HCT116 (cell line): ENCODE data around the gene PKN1. TPM values are rescaled to one million over a fixed set of nuclear protein-coding genes. Genes with fewer than 3 reads are reported as not detected.

Source experiments
- ATAC-seq: fragments of 200-7000 bp; cut with Tn5 transposase; 2 replicates; pipeline ENCODE4 v1.9.1; 2020; ENCODE audit warnings: mild to moderate bottlenecking, moderate library complexity
- BruUV-seq: library from RNA; stranded (reverse); fragments of 400-500 nt; replicated peaks from 2 replicates; lab custom pipeline; 2021; lab: Mats Ljungman, UMichigan
- CTCF ChIA-PET: fragments of 300-600 bp; sonication (Branson Sonifier 250); formaldehyde crosslinking; loops from one replicate; lab custom pipeline; 2021; ENCODE audit warnings: antibody characterized with exemption; lab: Charles Lee
- POLR2A ChIA-PET: fragments of 300-600, 350-600 bp; sonication (Branson Sonifier 250); formaldehyde crosslinking; loops from one replicate; lab custom pipeline; 2021; ENCODE audit warnings: antibody characterized with exemption; lab: Charles Lee
- RAD21 ChIA-PET, 2 experiments: fragments of 300-600 bp; sonication (Branson Sonifier 250); formaldehyde crosslinking; loops; one replicate each; lab custom pipeline; 2023; ENCODE audit warnings: low total read pairs in 2 of 2; ENCODE audit not compliant: uncharacterized antibody in 2 of 2, unreplicated experiment in 2 of 2, low non-redundant PET in 1 of 2; lab: Charles Lee
- DNase-seq: peaks from one replicate; pipeline ENCODE4 v3.0.0-alpha.2; 2010; ENCODE audit warnings: low read depth, low spot score
- H2AFZ ChIP-seq: fragments of 200-600 bp; shearing (Covaris generic), sonication (generic); 2 replicates; pipeline ENCODE4 v1.6.1; 2017; ENCODE audit warnings: low read depth, mixed run types, mixed read lengths, antibody characterized with exemption, low read length; ENCODE audit not compliant: poor library complexity, severe bottlenecking
- H3K27ac ChIP-seq: 2 replicates; pipeline ENCODE4 v1.5.1; 2012; ENCODE audit warnings: low read depth, low read length
- H3K27me3 ChIP-seq: fragments of 200-600 bp; sonication (generic); 2 replicates; pipeline ENCODE4 v1.6.1; 2016; ENCODE audit warnings: mixed run types, low read length, mixed read lengths; ENCODE audit not compliant: insufficient read depth
- H3K36me3 ChIP-seq, 2 experiments: fragments of 200-500 bp in 1 of 2; fragments of 200-600 bp in 1 of 2; sonication (Bioruptor generic) in 1 of 2; sonication (generic) in 1 of 2; 2 replicates each; pipeline versions ENCODE4 v1.5.1 to v1.6.1; 2014 to 2016; ENCODE audit warnings: low read length in 2 of 2, inconsistent platforms in 1 of 2, mixed read lengths in 1 of 2, mixed run types in 1 of 2; ENCODE audit not compliant: insufficient read depth in 2 of 2, control insufficient read depth in 1 of 2
- H3K4me1 ChIP-seq, 2 experiments: fragments of 200-600 bp in 1 of 2; sonication (generic) in 1 of 2; 2 replicates each; pipeline versions ENCODE4 v1.5.1 to v1.6.1; 2012 to 2017; ENCODE audit warnings: low read length in 2 of 2, inconsistent platforms in 1 of 2, mild to moderate bottlenecking in 1 of 2, mixed read lengths in 1 of 2, mixed run types in 1 of 2, moderate library complexity in 1 of 2; ENCODE audit not compliant: insufficient read depth in 2 of 2, control insufficient read depth in 1 of 2
- H3K4me2 ChIP-seq: fragments of 200-600 bp; sonication (generic); 2 replicates; pipeline ENCODE4 v1.6.1; 2017; ENCODE audit warnings: mixed run types, low read length, mixed read lengths
- H3K4me3 ChIP-seq, 2 experiments: fragments of 200-600 bp in 1 of 2; sonication (generic) in 1 of 2; replicated peaks in 1 of 2; 2 replicates each; pipeline ENCODE4 v1.5.1; 2011 to 2016; ENCODE audit warnings: low read length in 2 of 2, control low read depth in 1 of 2, low read depth in 1 of 2, mild to moderate bottlenecking in 1 of 2, mixed read lengths in 1 of 2, mixed run types in 1 of 2
- H3K79me2 ChIP-seq: fragments of 200-600 bp; sonication (generic); 2 replicates; pipeline ENCODE4 v1.6.1; 2017; ENCODE audit warnings: mild to moderate bottlenecking, mixed run types, low read length, moderate library complexity, mixed read lengths; ENCODE audit not compliant: insufficient read depth
- H3K9ac ChIP-seq: fragments of 200-600 bp; sonication (generic); 2 replicates; pipeline ENCODE4 v1.6.1; 2016; ENCODE audit warnings: low read length, mixed read lengths
- H3K9me2 ChIP-seq: fragments of 200-600 bp; sonication (generic), shearing (Covaris generic); 2 replicates; pipeline ENCODE4 v1.6.1; 2017; ENCODE audit warnings: mixed run types, mild to moderate bottlenecking, moderate library complexity; ENCODE audit not compliant: insufficient read depth
- H3K9me3 ChIP-seq, 2 experiments: fragments of 200-500 bp in 1 of 2; fragments of 200-600 bp in 1 of 2; sonication (Bioruptor generic) in 1 of 2; sonication (generic) in 1 of 2; 2 replicates each; pipeline ENCODE4 v1.6.1; 2014 to 2017; ENCODE audit warnings: low read length in 2 of 2, mixed read lengths in 2 of 2, inconsistent platforms in 1 of 2, low read depth in 1 of 2, mild to moderate bottlenecking in 1 of 2, mixed run types in 1 of 2, moderate library complexity in 1 of 2; ENCODE audit not compliant: control insufficient read depth in 1 of 2, insufficient read depth in 1 of 2
- H4K20me1 ChIP-seq: fragments of 200-600 bp; sonication (generic), shearing (Covaris generic); 2 replicates; pipeline ENCODE4 v1.6.1; 2017; ENCODE audit warnings: mixed run types, mild to moderate bottlenecking, moderate library complexity; ENCODE audit not compliant: insufficient read depth
- CEBPB ChIP-seq: IDR thresholded peaks from 2 replicates; pipeline ENCODE4 v1.6.1; 2012; ENCODE audit warnings: low read depth
- JUND ChIP-seq: IDR thresholded peaks from 2 replicates; pipeline ENCODE4 v1.6.1; 2012
- RAD21 ChIP-seq: IDR thresholded peaks from 2 replicates; pipeline ENCODE4 v1.6.1; 2012; ENCODE audit warnings: low read depth, mild to moderate bottlenecking
- TCF7L2 ChIP-seq: IDR thresholded peaks from 2 replicates; pipeline ENCODE4 v1.7.0; 2011; ENCODE audit warnings: borderline replicate concordance, inconsistent platforms; ENCODE audit not compliant: insufficient read depth, insufficient read length; ENCODE audit errors: extremely low read depth
- YY1 ChIP-seq: IDR thresholded peaks from 2 replicates; pipeline ENCODE4 v1.6.1; 2011; ENCODE audit warnings: low read length, low read depth, moderate library complexity, mild to moderate bottlenecking; ENCODE audit not compliant: insufficient replicate concordance; ENCODE audit errors: extremely low read depth
- ZNF274 ChIP-seq: fragments of 200-500 bp; sonication (Bioruptor generic); IDR thresholded peaks from 2 replicates; pipeline ENCODE4 v1.6.1; 2014; ENCODE audit warnings: mild to moderate bottlenecking, low read depth, low read length, inconsistent platforms
- intact Hi-C: fragments of 100-400 bp; cut with micrococcal nuclease; formaldehyde crosslinking; loops from 2 replicates; pipeline ENCODE4 v1.10.0; 2022
- total RNA-seq: library from RNA; stranded (reverse); gene quantifications from one replicate; pipeline ENCODE4 v1.2.1, GENCODE V29; 2021; ENCODE audit not compliant: unreplicated experiment
- TF ChIP-seq, protein P1 (sequence below): IDR thresholded peaks from 2 replicates; pipeline ENCODE4 v1.6.1; 2012

The PKN1 gene
- total RNA-seq, 1 experiment from 2014 or later: 248 TPM

GRCh38 chr19:14441041-14441938 is 8.2 kb downstream of the PKN1 start:
- Histone ChIP-seq H3K9me2 (no peaks in the 10 kb centered on the region), H3K27ac (no peak overlapping the region; the same call in 1 of the 2 replicates), H3K9me3 (no peaks in the 10 kb centered on the region), H3K4me1 (peaks cover 0 to 5% of the 10 kb centered on the region in 2 experiments; a peak in 1 of 4 replicates), H2AFZ (no peak overlapping the region), H3K4me2 (no peak overlapping the region), H3K27me3 (no peaks in the 10 kb centered on the region), H3K9ac (no peak overlapping the region), H3K4me3 (no peak overlapping the region), H4K20me1 (no peaks in the 10 kb centered on the region), H3K36me3 (peaks cover 24 to 29% of the 10 kb centered on the region in 2 experiments), H3K79me2 (peaks cover 43% of the 10 kb centered on the region)
- ChIA-PET CTCF (no interaction called here), RAD21 (no interaction called here), POLR2A (no interaction called here)
- intact Hi-C loops: no loop called here
- no peak for TF ChIP-seq RAD21
- TF ChIP-seq YY1: no peak
- TF ChIP-seq JUND: no peak
- TF ChIP-seq, protein P1, sequence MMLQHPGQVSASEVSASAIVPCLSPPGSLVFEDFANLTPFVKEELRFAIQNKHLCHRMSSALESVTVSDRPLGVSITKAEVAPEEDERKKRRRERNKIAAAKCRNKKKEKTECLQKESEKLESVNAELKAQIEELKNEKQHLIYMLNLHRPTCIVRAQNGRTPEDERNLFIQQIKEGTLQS: no peak
- DNase-seq: no peak
- BruUV-seq: no TSS peak
- no peak for ATAC-seq

GRCh38 chr19:14442891-14443631 is 10.0 kb downstream of the PKN1 start:
- H3K79me2 ChIP-seq: peaks cover 27% of the 10 kb centered on the region
- H2AFZ ChIP-seq: no peak overlapping the region
- BruUV-seq: no TSS peak
- no peak overlapping the region for H3K4me3 ChIP-seq
- no peak for TF ChIP-seq ZNF274
- no peak for TF ChIP-seq TCF7L2
- TF ChIP-seq CEBPB: no peak
- ATAC-seq: no peak
- no peak for DNase-seq
- H3K9me2 ChIP-seq: no peaks in the 10 kb centered on the region
- ChIA-PET POLR2A (no interaction called here), CTCF (no interaction called here), RAD21 (no interaction called here)
- H3K4me2 ChIP-seq: no peak overlapping the region
- H3K9me3 ChIP-seq: no peaks in the 10 kb centered on the region
- H3K4me1 ChIP-seq: no peaks in the 10 kb centered on the region; a peak in 1 of 4 replicates
- intact Hi-C loops: no loop called here
- no peak overlapping the region; the same call in 1 of the 2 replicates for H3K27ac ChIP-seq
- H4K20me1 ChIP-seq: no peaks in the 10 kb centered on the region
- peaks cover 30 to 39% of the 10 kb centered on the region in 2 experiments for H3K36me3 ChIP-seq
- no peak overlapping the region for H3K9ac ChIP-seq
- H3K27me3 ChIP-seq: no peaks in the 10 kb centered on the region
